Activated CD8-positive, alpha-beta memory T cell treated with anti-CD3 and anti-CD28 coated beads for 48 hours (primary cell): ENCODE results near the gene PRSS53.

Experiments used
- DNase-seq, 3 experiments: peaks; one replicate each; pipeline ENCODE4 v3.0.0-alpha.2; 2020; ENCODE audit warnings: low read depth in 2 of 3, low spot score in 2 of 3

PRSS53 gene

DNA sequence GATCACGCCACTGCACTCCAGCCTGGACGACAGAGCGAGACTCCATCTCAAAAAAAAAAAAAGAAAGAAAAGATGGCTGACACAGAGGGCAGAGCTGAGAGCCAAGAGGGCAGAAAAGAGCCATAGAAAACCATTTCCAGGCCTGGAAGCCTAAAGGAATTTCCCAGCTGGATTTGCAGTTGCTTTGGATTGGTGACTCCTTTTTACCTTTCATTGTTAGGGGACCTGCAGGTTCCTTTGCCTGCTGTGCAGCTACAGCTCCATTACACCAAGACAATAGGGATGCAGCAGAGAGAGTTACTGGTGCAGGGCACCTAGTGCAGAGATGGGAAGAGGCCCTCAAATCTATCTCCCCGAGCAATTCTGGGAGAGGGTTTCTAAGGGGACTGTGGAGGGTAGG lies 33.1 kb downstream of the PRSS53 start:
- DNase-seq, result no peak

DNA sequence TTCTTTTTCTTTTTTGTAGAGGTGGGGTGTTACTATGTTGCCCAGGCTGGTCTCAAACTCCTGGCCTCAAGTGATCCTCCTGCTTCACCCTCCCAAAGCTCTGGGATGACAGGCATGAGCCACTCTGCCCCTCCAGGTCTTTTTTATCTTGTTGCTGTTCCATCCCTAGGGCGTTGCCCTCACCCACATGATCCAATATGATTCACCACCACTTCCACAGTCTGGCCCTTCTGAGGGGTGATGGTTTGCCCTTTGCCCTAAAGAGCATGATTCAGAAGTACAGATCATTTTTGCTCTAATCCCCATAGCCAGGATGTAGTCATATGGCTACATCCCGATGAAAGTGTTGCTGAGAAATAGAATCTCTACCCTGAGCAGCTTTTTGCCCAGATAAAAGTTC lies 36.6 kb downstream of the PRSS53 start:
- no peak for DNase-seq

DNA sequence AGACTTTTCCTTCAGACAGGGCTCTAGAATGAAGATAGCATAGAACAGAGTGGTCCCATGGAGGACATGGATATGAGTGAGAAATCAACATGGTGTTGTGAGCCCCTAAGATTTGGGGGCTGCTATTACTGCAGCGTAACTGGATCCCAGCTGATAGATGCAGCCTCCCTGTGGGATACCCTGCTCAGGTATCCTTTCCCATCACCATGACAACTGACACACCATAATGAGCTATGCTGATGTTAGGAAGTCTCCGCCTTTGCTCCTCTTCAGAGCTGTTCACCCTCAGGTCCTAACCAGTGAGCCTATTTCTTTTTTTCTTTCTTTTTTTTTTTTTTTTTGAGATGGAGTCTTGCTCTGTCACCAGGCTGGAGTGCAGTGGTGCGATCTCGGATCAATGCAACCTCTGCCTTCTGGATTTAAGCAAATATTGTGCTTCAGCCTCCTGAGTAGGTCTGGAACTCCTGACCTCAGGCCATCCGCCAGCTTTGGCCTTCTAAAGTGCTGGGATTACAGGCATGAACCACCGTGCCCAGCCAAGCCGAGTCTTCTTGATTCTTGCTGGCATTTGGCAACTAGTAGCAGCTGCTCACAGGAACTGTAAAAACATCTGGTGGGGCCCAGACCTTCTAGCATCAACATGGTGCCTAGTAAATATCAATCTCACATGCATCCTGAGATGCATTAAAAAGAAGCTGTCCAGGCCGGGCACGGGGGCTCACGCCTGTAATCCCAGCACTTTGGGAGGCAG lies 38.3 kb downstream of the PRSS53 start:
- no peak for DNase-seq

DNA sequence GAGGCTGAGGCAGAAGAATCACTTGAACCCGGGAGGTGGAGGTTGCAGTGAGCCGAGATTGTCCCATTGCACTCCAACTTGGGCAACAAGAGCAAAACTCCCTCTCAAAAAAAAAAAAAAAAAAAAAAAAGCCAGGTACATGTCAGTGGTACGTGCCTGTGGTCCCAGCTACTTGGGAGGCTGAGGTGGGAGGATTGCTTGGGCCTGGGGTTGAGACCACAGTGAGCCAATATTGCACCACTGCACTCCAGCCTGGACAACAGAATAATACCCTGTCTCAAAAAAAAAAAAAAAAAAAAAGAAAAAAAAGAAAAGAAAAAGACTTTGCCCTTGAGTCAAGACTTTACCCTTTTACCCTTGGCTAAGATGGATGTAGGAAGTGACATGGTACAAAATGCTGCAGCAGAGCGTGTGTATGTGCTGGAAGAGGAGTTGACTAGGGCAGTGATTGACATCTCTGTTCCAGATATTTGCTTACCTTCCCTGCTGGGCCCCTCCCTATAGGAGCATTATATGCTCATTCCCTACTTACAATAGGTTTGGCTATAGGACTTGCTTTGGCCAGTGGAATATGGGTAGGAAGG lies 44.8 kb downstream of the PRSS53 start:
- no peak for DNase-seq

DNA sequence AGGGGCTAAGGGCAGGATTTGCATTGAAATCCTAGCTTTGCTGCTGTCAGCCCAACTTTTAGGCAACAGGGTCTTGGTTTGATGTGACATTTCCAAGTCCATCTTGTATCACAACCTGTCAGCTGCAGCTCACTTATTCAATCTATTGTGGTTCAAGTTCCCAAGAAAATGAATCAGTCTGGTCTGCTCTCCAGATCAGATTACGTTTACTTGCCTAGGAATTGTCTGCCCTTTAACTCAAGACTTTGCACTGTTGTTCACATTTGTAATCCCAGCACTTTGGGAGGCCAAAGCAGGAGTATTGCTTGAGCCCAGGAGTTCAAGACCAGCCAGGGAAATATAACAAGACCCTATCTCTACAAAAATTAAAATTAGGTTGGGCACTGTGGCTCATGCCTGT lies 45.4 kb downstream of the PRSS53 start:
- no peak for DNase-seq

DNA sequence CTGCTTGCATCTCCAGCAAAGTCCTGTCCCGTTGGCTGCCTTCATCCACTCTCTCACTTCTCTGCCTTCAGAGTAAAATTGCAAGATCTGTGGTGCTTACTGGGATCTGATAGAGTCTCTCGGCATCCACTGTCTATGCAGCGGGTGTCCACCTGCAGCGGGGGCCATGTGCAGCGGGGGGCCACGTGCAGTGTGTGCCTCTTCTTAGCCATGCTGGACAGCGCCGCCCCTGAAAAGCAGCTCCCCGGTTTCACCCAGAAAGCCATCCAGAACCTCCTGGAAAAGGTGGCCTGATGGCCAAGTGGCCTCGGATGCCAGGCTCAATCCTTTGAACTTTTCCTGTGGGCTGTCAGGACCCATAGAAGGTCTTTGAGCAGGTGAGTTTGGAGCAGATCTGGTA lies 45.9 kb downstream of the PRSS53 start:
- DNase-seq, result no peak

DNA sequence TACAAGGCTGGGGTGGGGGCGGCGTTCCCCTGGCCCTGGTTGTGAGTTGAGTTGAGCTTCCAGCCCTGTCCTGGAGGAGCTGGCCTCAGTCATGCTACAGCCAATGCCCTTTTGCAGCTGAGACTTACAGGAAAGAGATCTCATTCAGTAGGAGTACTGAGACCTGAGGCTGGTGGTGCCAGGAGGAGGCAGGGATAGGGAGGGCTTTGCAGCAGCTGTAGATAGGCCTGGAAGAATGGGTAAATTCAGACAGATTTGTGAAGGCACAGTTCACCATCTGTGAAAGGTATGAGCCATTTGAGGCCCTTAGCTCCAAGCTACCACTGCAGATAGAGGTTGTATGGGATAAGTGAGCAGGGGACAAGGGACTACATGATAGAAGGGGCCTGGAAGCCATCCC lies 49.8 kb downstream of the PRSS53 start:
- DNase-seq, result no peak

DNA sequence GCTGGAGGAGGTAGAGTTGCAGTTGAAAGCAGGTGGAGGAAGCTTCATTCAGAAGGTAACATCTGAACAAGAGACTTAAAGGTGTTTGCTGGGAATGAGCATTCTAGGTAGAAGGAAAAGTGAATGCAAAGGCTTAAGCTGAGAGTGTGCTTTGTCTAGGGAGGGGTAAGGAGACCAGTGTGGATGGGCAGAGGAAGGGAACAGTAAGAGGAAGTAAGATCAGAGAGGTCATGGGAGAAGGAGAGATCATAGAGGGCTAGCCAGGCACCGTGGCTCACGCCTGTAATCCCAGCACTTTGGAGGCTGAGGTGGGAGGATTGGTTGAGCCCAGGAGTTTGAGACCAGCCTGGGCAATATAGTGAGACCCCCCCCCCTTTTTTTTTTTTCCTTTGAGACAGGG lies 52.1 kb downstream of the PRSS53 start:
- DNase-seq, result no peak

DNA sequence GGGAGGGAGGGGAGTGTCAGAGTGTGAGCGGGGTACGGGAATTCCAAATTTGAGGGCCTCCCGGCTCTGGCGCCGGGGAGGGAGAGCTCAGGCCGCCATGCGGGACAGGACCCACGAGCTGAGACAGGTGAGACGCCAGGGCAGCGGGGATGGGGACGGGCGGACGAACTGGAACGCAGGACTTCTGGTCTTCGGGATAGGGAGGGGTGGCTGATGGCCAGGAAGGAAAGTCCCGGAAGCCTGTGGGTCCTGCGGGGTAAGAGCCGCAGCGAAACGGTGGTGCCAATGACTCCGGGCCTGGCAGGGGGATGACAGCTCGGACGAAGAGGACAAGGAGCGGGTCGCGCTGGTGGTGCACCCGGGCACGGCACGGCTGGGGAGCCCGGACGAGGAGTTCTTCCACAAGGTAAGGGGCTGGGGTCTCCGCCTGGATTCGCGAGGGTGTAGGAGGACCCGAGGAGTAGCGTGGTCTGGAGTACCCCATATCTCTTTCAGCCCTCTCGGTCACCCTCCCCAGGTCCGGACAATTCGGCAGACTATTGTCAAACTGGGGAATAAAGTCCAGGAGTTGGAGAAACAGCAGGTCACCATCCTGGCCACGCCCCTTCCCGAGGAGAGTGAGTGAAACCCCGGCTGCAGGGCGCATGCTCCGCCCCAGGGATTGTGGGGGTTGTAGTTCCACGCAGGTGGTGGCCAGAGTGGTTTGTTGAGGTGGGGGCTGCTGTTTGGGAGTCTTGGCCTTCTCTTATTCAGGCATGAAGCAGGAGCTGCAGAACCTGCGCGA lies 54.8 kb downstream of the PRSS53 start:
- peak; percentile 71 to 72 (median 72) for DNase-seq
